T-helper 17 cell (primary cell): ENCODE results near the gene PTPN23. TPM values are rescaled to one million over a fixed set of nuclear protein-coding genes. Genes with fewer than 3 reads are reported as not detected.
"Not testable (repeated sequence)": the region's sequence is repeated elsewhere in the genome, so short reads cannot be mapped to it uniquely, and the experiment has no call there.

Experiments used
- ATAC-seq: fragments of 150-1000 bp; cut with Tn5 transposase; 2 replicates; pipeline ENCODE4 v1.10.0; 2021; ENCODE audit warnings: mild to moderate bottlenecking, moderate library complexity
- DNase-seq, 3 donors: peaks; one replicate each; pipeline versions ENCODE4 v3.0.0 to v3.0.0-alpha.2; 2020 to 2021
- H3K9me3 ChIP-seq: one replicate; pipeline ENCODE4 v1.7.0; 2013; ENCODE audit warnings: low read length, mild to moderate bottlenecking; ENCODE audit not compliant: control insufficient read depth, poor library complexity, severe bottlenecking
- H3K27ac Mint-ChIP-seq: one replicate; pipeline ENCODE4 v1.8.0; 2022; ENCODE audit warnings: mild to moderate bottlenecking, moderate library complexity, mixed read lengths
- H3K27me3 Mint-ChIP-seq: one replicate; pipeline ENCODE4 v1.8.0; 2022; ENCODE audit warnings: mixed read lengths
- H3K36me3 Mint-ChIP-seq: one replicate; pipeline ENCODE4 v1.8.0; 2022; ENCODE audit warnings: low read depth, mixed read lengths
- H3K4me1 Mint-ChIP-seq: one replicate; pipeline ENCODE4 v1.8.0; 2022; ENCODE audit warnings: mild to moderate bottlenecking, mixed read lengths
- H3K4me3 Mint-ChIP-seq: one replicate; pipeline ENCODE4 v1.8.0; 2022; ENCODE audit warnings: mild to moderate bottlenecking, moderate library complexity, mixed read lengths
- total RNA-seq, 4 donors: library from RNA in 2 of 4; stranded (reverse) in 2 of 4; gene quantifications; one replicate each; pipeline ENCODE4 v1.2.3 and lab custom pipeline; 2022 to 2026

PTPN23 gene
- total RNA-seq, 2 donors from 2014 or later, result 36.8 to 38.6 TPM

GRCh38 chr3:47436180-47436579, 55.4 kb downstream of the PTPN23 start:
- Mint-ChIP-seq H3K27me3 (no peaks in the 10 kb centered on the region), H3K36me3 (peaks cover 3% of the 10 kb centered on the region), H3K4me1 (peaks cover 3% of the 10 kb centered on the region), H3K4me3 (no peak overlapping the region), H3K27ac (no peak overlapping the region)
- no peaks in the 10 kb centered on the region for H3K9me3 ChIP-seq
- ATAC-seq, result no peak
- no peak for DNase-seq

DNA sequence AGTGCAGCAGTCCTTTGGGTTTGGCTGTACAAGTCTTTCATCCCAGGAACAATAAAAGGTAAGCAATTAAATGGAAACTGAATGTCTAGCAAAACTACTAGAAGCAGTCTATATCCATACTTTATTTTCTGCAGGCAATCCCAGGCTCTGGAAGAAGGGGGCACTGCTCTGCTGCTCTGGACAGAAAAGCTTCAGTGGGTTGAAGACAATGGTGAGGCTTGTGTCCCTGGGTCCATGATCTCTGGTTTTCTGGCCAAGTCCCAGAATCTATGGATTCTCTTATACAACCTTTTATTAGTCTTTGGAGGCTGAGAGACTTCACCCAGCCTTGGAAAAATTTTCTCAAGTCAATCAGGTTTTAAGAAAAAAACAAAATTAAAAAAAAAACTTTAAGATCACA, 59.3 kb downstream of the PTPN23 start:
- no peak for DNase-seq
- ATAC-seq, result no peak
- Mint-ChIP-seq H3K4me1 (peaks cover 13% of the 10 kb centered on the region), H3K36me3 (no peaks in the 10 kb centered on the region), H3K4me3 (no peak overlapping the region), H3K27me3 (no peaks in the 10 kb centered on the region), H3K27ac (no peak overlapping the region)
- H3K9me3 ChIP-seq, result no peaks in the 10 kb centered on the region

GRCh38 chr3:47441796-47442551, 61.2 kb downstream of the PTPN23 start:
- H3K4me3 Mint-ChIP-seq, result no peak overlapping the region
- H3K36me3 Mint-ChIP-seq, result no peaks in the 10 kb centered on the region
- peak overlapping the region; percentile 27 for H3K27ac Mint-ChIP-seq
- no peak for DNase-seq
- H3K4me1 Mint-ChIP-seq, result peaks cover 13% of the 10 kb centered on the region
- no peaks in the 10 kb centered on the region for H3K27me3 Mint-ChIP-seq
- H3K9me3 ChIP-seq, result no peaks in the 10 kb centered on the region
- no peak for ATAC-seq

- DNase-seq (no peak), ATAC-seq (no peak)
- peaks cover 2% of the 10 kb centered on the region for H3K36me3 Mint-ChIP-seq
- H3K4me3 Mint-ChIP-seq, result no peak overlapping the region
- H3K9me3 ChIP-seq, result no peaks in the 10 kb centered on the region
- no peaks in the 10 kb centered on the region for H3K27me3 Mint-ChIP-seq
- H3K4me1 Mint-ChIP-seq, result peaks cover 16% of the 10 kb centered on the region
- peak overlapping the region; percentile 85 for H3K27ac Mint-ChIP-seq
Measured at GRCh38 chr3:47443611-47443995, 62.8 kb downstream of the PTPN23 start.

DNA sequence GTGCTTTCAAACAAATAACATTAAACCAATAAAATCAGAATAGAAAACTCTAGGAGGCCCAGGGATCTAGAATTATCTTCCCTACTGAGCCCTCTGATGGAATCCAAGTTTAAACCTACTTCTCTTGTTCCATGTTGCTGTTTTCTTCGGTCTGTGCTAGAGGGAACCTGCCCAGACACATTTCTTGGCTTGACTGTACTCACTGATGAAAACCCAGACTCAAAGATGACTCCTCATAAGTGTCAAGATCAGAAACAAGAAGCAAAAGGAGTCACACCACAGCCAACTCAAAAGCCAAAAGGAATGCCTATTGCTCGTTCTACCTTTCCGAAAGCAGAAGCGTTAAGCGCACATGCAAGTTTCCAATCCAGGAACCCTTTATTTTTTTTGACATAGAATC, 63.3 kb downstream of the PTPN23 start:
- ATAC-seq, result no peak
- Mint-ChIP-seq H3K36me3 (peaks cover 2% of the 10 kb centered on the region), H3K27ac (peak overlapping the region; percentile 85), H3K27me3 (no peaks in the 10 kb centered on the region), H3K4me3 (no peak overlapping the region), H3K4me1 (peaks cover 16% of the 10 kb centered on the region)
- no peak for DNase-seq
- no peaks in the 10 kb centered on the region for H3K9me3 ChIP-seq

- Mint-ChIP-seq H3K27ac (peak overlapping the region; percentile 82), H3K36me3 (peaks cover 4% of the 10 kb centered on the region), H3K4me1 (peaks cover 26% of the 10 kb centered on the region), H3K4me3 (no peak overlapping the region), H3K27me3 (no peaks in the 10 kb centered on the region)
- H3K9me3 ChIP-seq, result no peaks in the 10 kb centered on the region
- DNase-seq, result no peak
- no peak for ATAC-seq
Measured at GRCh38 chr3:47452453-47453215, 71.8 kb downstream of the PTPN23 start.

DNA sequence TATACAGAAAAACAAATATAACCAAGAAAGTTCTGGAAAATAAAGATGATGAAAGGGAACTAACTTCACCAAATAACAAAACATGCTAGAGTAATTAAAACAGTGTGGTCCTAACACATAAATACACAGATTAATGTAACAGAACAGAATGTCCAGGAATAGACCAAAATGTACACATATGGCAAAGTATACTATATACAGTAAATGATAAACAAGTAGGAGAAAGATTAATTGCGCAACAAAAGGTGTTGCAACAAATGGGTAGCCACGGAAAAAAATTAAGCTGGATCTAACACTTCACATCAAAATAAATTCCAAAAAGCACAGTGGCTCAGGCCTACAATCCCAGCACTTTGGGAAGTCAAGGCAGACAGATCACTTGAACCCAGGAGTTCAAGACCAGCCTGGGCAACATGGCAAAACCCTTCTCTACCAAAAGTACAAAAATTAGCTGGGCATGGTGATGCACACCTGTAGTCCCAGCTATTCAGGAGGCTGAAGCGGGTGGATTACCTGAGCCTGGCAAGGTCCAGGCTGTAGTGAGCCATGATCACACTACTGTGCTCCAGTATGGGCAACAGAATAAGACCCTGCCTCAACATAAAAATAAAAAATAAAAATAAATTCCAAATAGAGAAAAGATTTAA, 75.1 kb downstream of the PTPN23 start:
- H3K36me3 Mint-ChIP-seq, result peaks cover 2% of the 10 kb centered on the region
- DNase-seq (no peak), ATAC-seq (no peak)
- H3K4me1 Mint-ChIP-seq, result peaks cover 24% of the 10 kb centered on the region
- H3K4me3 Mint-ChIP-seq, result no peak overlapping the region
- no peaks in the 10 kb centered on the region for H3K9me3 ChIP-seq
- H3K27ac Mint-ChIP-seq, result no peak overlapping the region
- no peaks in the 10 kb centered on the region for H3K27me3 Mint-ChIP-seq

DNA sequence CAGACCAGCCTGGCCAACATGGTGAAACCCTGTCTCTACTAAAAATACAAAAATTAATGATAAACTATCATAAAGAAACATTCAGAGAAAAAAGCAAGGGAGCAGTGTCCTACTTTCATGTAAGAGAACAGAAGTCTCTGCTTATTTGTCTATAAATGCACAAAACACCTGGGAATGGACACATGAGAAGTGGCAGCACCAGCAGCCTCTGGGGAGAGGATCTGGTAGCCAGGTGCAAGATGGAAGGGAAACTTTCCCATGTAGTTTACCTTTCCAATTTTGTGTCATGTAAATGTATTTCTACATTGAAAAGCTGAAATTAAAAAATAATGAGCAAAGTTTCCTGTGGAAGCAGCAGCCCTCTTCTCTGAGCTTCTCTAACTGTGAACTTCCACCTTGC, 76.2 kb downstream of the PTPN23 start:
- no peaks in the 10 kb centered on the region for H3K9me3 ChIP-seq
- H3K4me3 Mint-ChIP-seq, result no peak overlapping the region
- DNase-seq (no peak), ATAC-seq (no peak)
- H3K27me3 Mint-ChIP-seq, result no peaks in the 10 kb centered on the region
- H3K4me1 Mint-ChIP-seq, result peaks cover 17% of the 10 kb centered on the region
- peak overlapping the region; percentile 32 for H3K27ac Mint-ChIP-seq
- H3K36me3 Mint-ChIP-seq, result no peaks in the 10 kb centered on the region

DNA sequence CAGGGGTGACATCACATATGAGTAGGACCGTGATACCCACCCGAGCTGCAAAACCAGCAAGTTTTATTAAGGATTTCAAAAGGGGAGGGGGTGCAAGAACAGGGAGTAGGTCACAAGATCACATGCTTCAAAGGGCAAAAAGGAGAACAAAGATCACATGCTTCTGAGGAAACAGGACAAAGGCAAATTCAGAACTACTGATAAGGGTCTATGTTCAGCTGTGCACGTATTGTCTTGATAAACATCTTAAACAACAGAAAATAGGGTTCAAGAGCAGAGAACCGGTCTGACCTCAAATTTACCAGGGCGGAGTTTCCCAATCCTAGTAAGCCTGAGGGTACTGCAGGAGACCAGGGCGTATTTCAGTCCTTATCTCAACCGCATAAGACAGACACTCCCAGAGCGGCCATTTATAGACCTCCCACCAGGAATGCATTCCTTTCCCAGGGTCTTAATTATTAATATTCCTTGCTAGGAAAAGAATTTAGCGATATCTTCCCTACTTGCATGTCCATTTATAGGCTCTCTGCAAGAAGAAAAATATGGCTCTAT, 78.8 kb downstream of the PTPN23 start:
- not testable (repeated sequence) for DNase-seq, H3K27ac Mint-ChIP-seq, H3K4me3 Mint-ChIP-seq, H3K36me3 Mint-ChIP-seq, H3K27me3 Mint-ChIP-seq, H3K9me3 ChIP-seq, ATAC-seq
- peaks cover 19% of the 10 kb centered on the region for H3K4me1 Mint-ChIP-seq

Other genes with a start within 250 kb of the PTPN23 start
- 10 to 100 TPM; 76.1 to 86.9 TPM for gene SETD2, start 216.9 kb upstream of the PTPN23 start, total RNA-seq
- gene KIF9, start 98.2 kb upstream of the PTPN23 start, total RNA-seq, result 10 to 100 TPM; 15.3 to 24.6 TPM
- gene KLHL18, start 98.1 kb upstream of the PTPN23 start, total RNA-seq, result 10 to 100 TPM; 47.0 to 50.8 TPM
- gene SCAP, start 94.9 kb downstream of the PTPN23 start, total RNA-seq, result 10 to 100 TPM; 78.5 to 81.9 TPM
- gene ELP6, start 132.7 kb downstream of the PTPN23 start, total RNA-seq, result 10 to 100 TPM; 17.1 to 24.3 TPM
- gene CSPG5, start 197.8 kb downstream of the PTPN23 start, total RNA-seq, result under 1 TPM; 0.21 to 0.35 TPM